HEK293T (cell line): ENCODE data around the gene CBLB.

Experiments
- BHLHE40 ChIP-seq: fragments of 450-650 bp; IDR thresholded peaks from 2 replicates; pipeline ENCODE4 v1.6.1; 2016; ENCODE audit warnings: mild to moderate bottlenecking, moderate library complexity, borderline replicate concordance
- FOXK2 ChIP-seq: fragments of 450-650 bp; IDR thresholded peaks from 2 replicates; pipeline ENCODE4 v1.6.1; 2016; ENCODE audit warnings: mild to moderate bottlenecking
- FOXM1 ChIP-seq: fragments of 450-650 bp; IDR thresholded peaks from 2 replicates; pipeline ENCODE4 v1.6.1; 2017; ENCODE audit warnings: mild to moderate bottlenecking, borderline replicate concordance
- HDGF ChIP-seq: fragments of 450-650 bp; IDR thresholded peaks from 2 replicates; pipeline ENCODE4 v1.6.1; 2017; ENCODE audit warnings: antibody characterized with exemption, borderline replicate concordance
- SP1 ChIP-seq: fragments of 450-650 bp; IDR thresholded peaks from 2 replicates; pipeline ENCODE4 v1.6.1; 2017
- ZNF384 ChIP-seq: fragments of 450-650 bp; IDR thresholded peaks from 2 replicates; pipeline ENCODE4 v1.6.1; 2016

- TF ChIP-seq FOXM1, result no peak
- TF ChIP-seq HDGF, result no peak
- TF ChIP-seq ZNF384, result no peak
- no peak for TF ChIP-seq FOXK2
- no peak for TF ChIP-seq SP1
- TF ChIP-seq BHLHE40, result no peak
Measured at GRCh38 chr3:105688821-105689220, 180.0 kb downstream of the CBLB start.
